SK-MEL-5 (cell line): ENCODE measurements around the gene BCL2L13. TPM values are rescaled to one million over a fixed set of nuclear protein-coding genes. Genes with fewer than 3 reads are reported as not detected.

Source experiments
- DNase-seq: peaks from one replicate; pipeline ENCODE4 v3.0.0-alpha.2; 2016; ENCODE audit warnings: low read depth, low spot score
- in situ Hi-C: cut with HindIII; loops from 2 replicates; pipeline ENCODE4 v1.10.0; 2016; ENCODE audit warnings: low sequenced_read_pairs, high pct_unique_total_duplicates, low pct_unique_long_range_greater_than_20kb
- small RNA-seq, 2 experiments: library from RNA; depleted of rRNA; stranded (forward); fragments of <200 nt; gene quantifications; one replicate each; pipeline ENCODE3, GENCODE V24; 2014
- total RNA-seq: library from RNA; depleted of rRNA; stranded (reverse); fragments of >200 nt; shearing (Covaris generic); gene quantifications from 2 replicates; pipeline ENCODE4 v1.2.3, GENCODE V29; 2014; rRNA removed

Gene BCL2L13
- total RNA-seq, 1 experiment from 2014 or later: 210 TPM

GRCh38 chr22:17779286-17780115 is 140.9 kb downstream of the BCL2L13 start:
- DNase-seq: no peak
- in situ Hi-C loops: no loop called here

- DNase-seq: no peak
- in situ Hi-C loops: no loop called here
These were observed 141.7 kb downstream of the BCL2L13 start for GRCh38 chr22:17780116-17780740.

Small RNAs within 50 kb of the gene (small RNA-seq; reads per million reads assigned to genes)
- gene MIR3198-1: 0 reads per million in 2 experiments

Other genes with a start within 250 kb of the BCL2L13 start
- gene SLC25A18, start 75.3 kb upstream of the BCL2L13 start, total RNA-seq: 0.08 TPM in 1 of 2 replicates, not detected in the other
- 353 and 392 TPM in 2 replicates for gene ATP6V1E1, start 10.0 kb upstream of the BCL2L13 start, total RNA-seq
- gene BID, start 135.7 kb downstream of the BCL2L13 start, total RNA-seq: 62.1 and 81.7 TPM in 2 replicates